GM12878 (cell line): ENCODE results near the gene EDN2. TPM values are rescaled to one million over a fixed set of nuclear protein-coding genes. Genes with fewer than 3 reads are reported as not detected.
A peak's percentile ranks its signal among the peaks of the same experiment; 100 is the strongest.

Experiments
- ATAC-seq: fragments of 200-7000 bp; cut with Tn5 transposase; 3 replicates; pipeline ENCODE4 v1.9.1; 2020; ENCODE audit warnings: mild to moderate bottlenecking, moderate library complexity
- BruUV-seq: library from RNA; stranded (reverse); fragments of 400-500 nt; replicated peaks from 2 replicates; lab custom pipeline; 2021; lab: Mats Ljungman, UMichigan
- CTCF ChIA-PET: fragments of 300-600 bp; sonication (Branson Sonifier 250); formaldehyde crosslinking; extraction: SDS; loops from one replicate; lab custom pipeline; 2021; ENCODE audit warnings: inconsistent platforms; lab: Yijun Ruan, JAX
- POLR2A ChIA-PET: fragments of 350-600 bp; formaldehyde crosslinking; extraction: SDS; loops from one replicate; lab custom pipeline; 2021; ENCODE audit warnings: inconsistent platforms; lab: Charles Lee
- RAD21 ChIA-PET: fragments of 300-600 bp; sonication (Branson Sonifier 250); formaldehyde crosslinking; loops from one replicate; lab custom pipeline; 2023; ENCODE audit warnings: antibody characterized with exemption; ENCODE audit not compliant: unreplicated experiment; lab: Charles Lee
- SMC1A ChIA-PET: fragments of 300-600 bp; sonication (Branson Sonifier 250); formaldehyde crosslinking; loops from one replicate; lab custom pipeline; 2023; ENCODE audit not compliant: unreplicated experiment, uncharacterized antibody; lab: Charles Lee
- DNase-seq: peaks from one replicate; pipeline ENCODE4 v3.0.0-alpha.2; 2011; ENCODE audit warnings: low read depth, low spot score
- FAIRE-seq: peaks from 3 replicates; lab custom pipeline; 2011; peaks lifted over from hg19 to GRCh38; lab: Jason Lieb, UNC
- H2AFZ ChIP-seq: 2 replicates; pipeline ENCODE4 v1.6.0; 2011; ENCODE audit warnings: low read depth, low read length, control low read depth; ENCODE audit not compliant: control insufficient read depth
- H3K27ac ChIP-seq: 2 replicates; pipeline ENCODE4 v1.5.1; 2011; ENCODE audit warnings: control low read depth; ENCODE audit not compliant: control insufficient read depth, insufficient read depth
- H3K27me3 ChIP-seq, 2 experiments: replicated peaks in 1 of 2; 2 replicates each; pipeline versions ENCODE4 v1.6.0 to v1.6.1; 2011; ENCODE audit warnings: low read length in 1 of 2; ENCODE audit not compliant: control insufficient read depth in 2 of 2, insufficient read depth in 2 of 2
- H3K36me3 ChIP-seq, 2 experiments: 2 replicates each; pipeline ENCODE4 v1.5.1; 2011; ENCODE audit warnings: low read length in 1 of 2; ENCODE audit not compliant: control insufficient read depth in 2 of 2, insufficient read depth in 2 of 2
- H3K4me1 ChIP-seq: 2 replicates; pipeline ENCODE4 v1.6.1; 2011; ENCODE audit warnings: mild to moderate bottlenecking, low read length, moderate library complexity, mixed read lengths; ENCODE audit not compliant: control insufficient read depth, insufficient read depth
- H3K4me2 ChIP-seq: 2 replicates; pipeline ENCODE4 v1.6.0; 2011; ENCODE audit warnings: control low read depth; ENCODE audit not compliant: control insufficient read depth, insufficient read depth
- H3K4me3 ChIP-seq: fragments of 200-600 bp; sonication (generic); 2 replicates; pipeline ENCODE4 v1.5.1; 2016
- H3K79me2 ChIP-seq: 2 replicates; pipeline ENCODE4 v1.6.0; 2011; ENCODE audit warnings: low read length; ENCODE audit not compliant: control insufficient read depth, insufficient read depth
- H3K9ac ChIP-seq: 2 replicates; pipeline ENCODE4 v1.8.0; 2011; ENCODE audit warnings: low read length, control low read depth, mixed read lengths; ENCODE audit not compliant: control insufficient read depth, insufficient read depth
- H3K9me3 ChIP-seq: replicated peaks from 3 replicates; pipeline ENCODE4 v1.5.1; 2011; ENCODE audit warnings: mild to moderate bottlenecking, low read length; ENCODE audit not compliant: control insufficient read depth, insufficient read depth
- H4K20me1 ChIP-seq: 2 replicates; pipeline ENCODE4 v1.6.0; 2011; ENCODE audit not compliant: control insufficient read depth, insufficient read depth
- DPF2 ChIP-seq: fragments of 450-650 bp; IDR thresholded peaks from 2 replicates; pipeline ENCODE4 v1.6.1; 2017; ENCODE audit warnings: mild to moderate bottlenecking
- EED ChIP-seq: sonication (generic); IDR thresholded peaks from 2 replicates; pipeline ENCODE4 v1.6.1; 2016; ENCODE audit warnings: antibody characterized with exemption, low read depth
- EGR1 ChIP-seq, 2 experiments: IDR thresholded peaks; 1 replicate in 1 of 2; 2 replicates in 1 of 2; pipeline ENCODE4 v1.6.1; 2011 to 2012; ENCODE audit warnings: low read depth in 2 of 2, low read length in 2 of 2, borderline replicate concordance in 1 of 2, mild to moderate bottlenecking in 1 of 2, moderate library complexity in 1 of 2
- IKZF1 ChIP-seq: fragments of 450-650 bp; conservative IDR thresholded peaks from 2 replicates; pipeline ENCODE4 v1.6.1; 2017; ENCODE audit warnings: antibody characterized with exemption, mild to moderate bottlenecking
- IKZF2 ChIP-seq, 2 experiments: fragments of 450-650 bp; IDR thresholded peaks; 2 replicates each; pipeline ENCODE4 v1.6.1; 2017; ENCODE audit warnings: mild to moderate bottlenecking in 2 of 2, moderate library complexity in 2 of 2
- MEF2B ChIP-seq: fragments of 450-650 bp; IDR thresholded peaks from 2 replicates; pipeline ENCODE4 v1.6.1; 2018; ENCODE audit warnings: mild to moderate bottlenecking, moderate library complexity; ENCODE audit not compliant: partially characterized antibody, poor library complexity, severe bottlenecking
- MTA2 ChIP-seq: fragments of 450-650 bp; IDR thresholded peaks from 2 replicates; pipeline ENCODE4 v1.6.1; 2016; ENCODE audit warnings: low read depth, mild to moderate bottlenecking, moderate library complexity
- RUNX3 ChIP-seq: IDR thresholded peaks from 2 replicates; pipeline ENCODE4 v1.6.1; 2012; ENCODE audit warnings: low read length, inconsistent platforms
- SPI1 ChIP-seq: IDR thresholded peaks from 2 replicates; pipeline ENCODE4 v1.6.1; 2011; ENCODE audit warnings: low read depth, mild to moderate bottlenecking, low read length, moderate library complexity, borderline replicate concordance; ENCODE audit not compliant: insufficient read depth
- SREBF2 ChIP-seq: IDR thresholded peaks from 2 replicates; pipeline ENCODE4 v1.6.1; 2012; ENCODE audit warnings: mild to moderate bottlenecking, low read length
- SUPT20H ChIP-seq: IDR thresholded peaks from 2 replicates; pipeline ENCODE4 v1.6.1; 2011; ENCODE audit warnings: low read depth, mild to moderate bottlenecking, low read length, moderate library complexity, borderline replicate concordance; ENCODE audit not compliant: control insufficient read depth
- WGBS: methylation state at CpG from one replicate; pipeline ENCODE4 v1.1.6; 2016; ENCODE audit warnings: low lambda C conversion rate; ENCODE audit not compliant: insufficient replicate concordance, insufficient coverage; ENCODE audit errors: missing lambda C conversion rate; 5-methylcytosine and 5-hydroxymethylcytosine counted together
- in situ Hi-C: fragments of 300-500 bp; cut with MboI; formaldehyde crosslinking; loops from 9 replicates; pipeline ENCODE4 v1.14.3; 2018; ENCODE audit warnings: mixed read lengths
- intact Hi-C: fragments of 100-400 bp; cut with micrococcal nuclease; formaldehyde crosslinking; loops from one replicate; pipeline ENCODE4 v1.14.2; 2022; ENCODE audit not compliant: unreplicated experiment
- polyA plus RNA-seq, 11 experiments: library from polyadenylated mRNA; depleted of rRNA in 4 of 11; unstranded in 6 of 11; stranded (reverse) in 5 of 11; fragments of >200 nt; fragmentation: Nextera tagmentation in 4 of 11; fragmentation: Illumina TruSeq in 1 of 11; extraction: Ambion mirVana in 4 of 11; extraction: Trizol in 1 of 11; gene quantifications; 1 replicate in 1 of 11; 2 replicates in 10 of 11; pipeline versions ENCODE4 v1.2.1 to v1.2.3, GENCODE V29; 2011 to 2016; ENCODE audit warnings: inconsistent platforms in 2 of 11, missing spikeins in 2 of 11, low read depth in 1 of 11
- total RNA-seq, 4 experiments: library from RNA; depleted of rRNA in 3 of 4; stranded (reverse); fragments of >200 nt in 3 of 4; fragmentation: Illumina TruSeq in 1 of 4; extraction: Trizol in 1 of 4; gene quantifications; 2 replicates each; pipeline versions ENCODE4 v1.2.1 to v1.2.3, GENCODE V29; 2013 to 2021
- TF ChIP-seq, protein P1 (sequence below): fragments of 450-650 bp; formaldehyde crosslinking; IDR thresholded peaks from 2 replicates; pipeline ENCODE4 v1.5.0; 2022; ENCODE audit warnings: mild to moderate bottlenecking, missing genetic modification characterization
- TF ChIP-seq, protein P2 (sequence below): fragments of 450-650 bp; conservative IDR thresholded peaks from 2 replicates; pipeline ENCODE4 v1.6.1; 2017; ENCODE audit warnings: mild to moderate bottlenecking, moderate library complexity
- TF ChIP-seq, protein P3 (sequence below): fragments of 450-650 bp; IDR thresholded peaks from 2 replicates; pipeline ENCODE4 v1.6.1; 2017; ENCODE audit warnings: low read depth, mild to moderate bottlenecking, moderate library complexity

EDN2 gene
- total and polyA plus RNA-seq, 10 of the 15 experiments (the other 5 are each of a cell fraction or from before 2014, with no cell fraction given): 0.11 to 1.5 (median 0.43) TPM; not detected in 1

DNA sequence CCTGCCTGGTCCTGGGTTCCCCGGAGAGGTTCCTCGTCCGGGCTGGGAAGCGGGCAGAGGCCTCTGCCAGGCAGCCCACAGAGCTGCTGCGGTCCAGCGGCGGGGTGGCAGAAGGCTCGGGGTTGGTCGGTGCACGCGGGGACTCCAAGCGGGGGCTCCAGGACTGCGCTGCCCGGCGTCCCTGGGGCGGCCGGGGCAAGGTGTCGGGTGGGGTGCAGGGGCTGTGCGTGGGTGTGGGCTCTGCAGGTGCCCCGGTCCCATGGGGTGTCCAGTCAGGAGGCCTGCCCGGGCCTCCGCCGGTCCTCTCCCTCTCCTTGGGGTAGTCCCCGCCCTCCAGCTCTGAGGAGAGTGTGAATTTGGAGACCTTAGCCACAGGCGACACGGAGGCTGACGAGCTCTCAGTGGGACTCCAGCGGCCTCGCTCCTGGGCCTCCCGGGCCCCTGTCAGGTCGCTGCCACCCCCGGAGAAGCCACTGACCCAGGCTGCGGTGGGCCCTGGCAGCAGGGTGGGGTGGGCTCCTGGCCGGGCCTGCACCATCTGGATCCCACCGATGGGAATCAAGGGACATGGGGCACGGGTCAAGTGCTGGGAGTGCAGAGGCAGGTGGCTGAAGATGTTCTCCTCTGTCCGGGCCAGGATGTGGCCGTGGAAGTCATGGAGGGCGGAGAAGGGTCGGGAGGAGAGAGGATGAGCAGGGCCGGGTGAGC is 26.2 kb upstream of the EDN2 start (continued):
- TF ChIP-seq, protein P1, sequence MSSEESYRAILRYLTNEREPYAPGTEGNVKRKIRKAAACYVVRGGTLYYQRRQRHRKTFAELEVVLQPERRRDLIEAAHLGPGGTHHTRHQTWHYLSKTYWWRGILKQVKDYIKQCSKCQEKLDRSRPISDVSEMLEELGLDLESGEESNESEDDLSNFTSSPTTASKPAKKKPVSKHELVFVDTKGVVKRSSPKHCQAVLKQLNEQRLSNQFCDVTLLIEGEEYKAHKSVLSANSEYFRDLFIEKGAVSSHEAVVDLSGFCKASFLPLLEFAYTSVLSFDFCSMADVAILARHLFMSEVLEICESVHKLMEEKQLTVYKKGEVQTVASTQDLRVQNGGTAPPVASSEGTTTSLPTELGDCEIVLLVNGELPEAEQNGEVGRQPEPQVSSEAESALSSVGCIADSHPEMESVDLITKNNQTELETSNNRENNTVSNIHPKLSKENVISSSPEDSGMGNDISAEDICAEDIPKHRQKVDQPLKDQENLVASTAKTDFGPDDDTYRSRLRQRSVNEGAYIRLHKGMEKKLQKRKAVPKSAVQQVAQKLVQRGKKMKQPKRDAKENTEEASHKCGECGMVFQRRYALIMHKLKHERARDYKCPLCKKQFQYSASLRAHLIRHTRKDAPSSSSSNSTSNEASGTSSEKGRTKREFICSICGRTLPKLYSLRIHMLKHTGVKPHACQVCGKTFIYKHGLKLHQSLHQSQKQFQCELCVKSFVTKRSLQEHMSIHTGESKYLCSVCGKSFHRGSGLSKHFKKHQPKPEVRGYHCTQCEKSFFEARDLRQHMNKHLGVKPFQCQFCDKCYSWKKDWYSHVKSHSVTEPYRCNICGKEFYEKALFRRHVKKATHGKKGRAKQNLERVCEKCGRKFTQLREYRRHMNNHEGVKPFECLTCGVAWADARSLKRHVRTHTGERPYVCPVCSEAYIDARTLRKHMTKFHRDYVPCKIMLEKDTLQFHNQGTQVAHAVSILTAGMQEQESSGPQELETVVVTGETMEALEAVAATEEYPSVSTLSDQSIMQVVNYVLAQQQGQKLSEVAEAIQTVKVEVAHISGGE (CRISPR knock-in tag): no peak

DNA sequence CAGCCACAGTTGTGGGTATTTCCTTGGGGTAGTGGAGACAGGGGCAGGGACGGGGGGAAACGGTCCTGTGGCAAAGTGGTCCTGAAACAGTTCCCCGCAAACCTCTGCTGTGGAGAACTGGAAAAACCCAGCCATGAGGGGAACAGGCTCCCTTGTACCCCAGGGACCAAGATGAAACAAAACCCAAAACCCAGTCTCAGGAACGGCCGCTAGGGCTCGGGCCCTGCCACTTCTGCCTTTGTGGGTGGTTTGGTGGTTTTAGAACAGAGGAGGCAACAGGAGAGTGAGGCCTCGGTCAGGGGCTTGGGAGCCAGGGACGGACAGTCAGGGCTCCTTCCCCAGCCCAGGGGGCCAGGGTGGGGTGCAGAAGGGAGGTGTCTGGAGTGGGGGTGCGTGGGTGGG is 24.8 kb upstream of the EDN2 start:
- BruUV-seq: no TSS peak

More for the DNA sequence above, 24.8 kb upstream of the EDN2 start:
- RAD21 ChIA-PET: no interaction called here
- POLR2A ChIA-PET: interaction anchor here (1.4 kb wide), 1 partner anchor 21 kb away, joined by 3 read pairs; no protein-coding TSS in a partner anchor
- Histone ChIP-seq H3K9ac (no peak overlapping the region), H3K79me2 (no peaks in the 10 kb centered on the region), H3K27ac (no peak overlapping the region), H4K20me1 (no peaks in the 10 kb centered on the region), H3K4me1 (peaks cover under 1% of the 10 kb centered on the region), H3K4me2 (no peak overlapping the region), H3K27me3 (no peaks in the 10 kb centered on the region), H2AFZ (no peak overlapping the region), H3K4me3 (no peak overlapping the region), H3K36me3 (no peaks in the 10 kb centered on the region; a peak in 2 of 4 replicates), H3K9me3 (no peaks in the 10 kb centered on the region)
- under 1% methylated on average over 8 of the region's 9 CpGs for WGBS
- TF ChIP-seq SPI1 (peak; percentile 34; the same call in 1 of the 2 replicates), SUPT20H (no peak), DPF2 (0 out of 2 replicates have a peak, but pooled peaks have one; percentile 18), MTA2 (peak; percentile 44; the same call in 1 of the 2 replicates), EED (peak; percentile 60; the same call in 1 of the 2 replicates), IKZF2 (IDR thresholded peaks at IDR 0.05) (peak; percentile 80 to 87), RUNX3 (peak; percentile 65), IKZF1 (peak; percentile 74), EGR1 (IDR thresholded peaks at IDR 0.05; ENCODE audit: borderline replicate concordance in 1 of 2, low read depth in 2 of 2, low read length in 2 of 2) (peak in 1 of 2 experiments; percentile 35; a peak in 1 of 3 replicates), MEF2B (peak; percentile 77), SREBF2 (no peak)
- TF ChIP-seq, protein P2, sequence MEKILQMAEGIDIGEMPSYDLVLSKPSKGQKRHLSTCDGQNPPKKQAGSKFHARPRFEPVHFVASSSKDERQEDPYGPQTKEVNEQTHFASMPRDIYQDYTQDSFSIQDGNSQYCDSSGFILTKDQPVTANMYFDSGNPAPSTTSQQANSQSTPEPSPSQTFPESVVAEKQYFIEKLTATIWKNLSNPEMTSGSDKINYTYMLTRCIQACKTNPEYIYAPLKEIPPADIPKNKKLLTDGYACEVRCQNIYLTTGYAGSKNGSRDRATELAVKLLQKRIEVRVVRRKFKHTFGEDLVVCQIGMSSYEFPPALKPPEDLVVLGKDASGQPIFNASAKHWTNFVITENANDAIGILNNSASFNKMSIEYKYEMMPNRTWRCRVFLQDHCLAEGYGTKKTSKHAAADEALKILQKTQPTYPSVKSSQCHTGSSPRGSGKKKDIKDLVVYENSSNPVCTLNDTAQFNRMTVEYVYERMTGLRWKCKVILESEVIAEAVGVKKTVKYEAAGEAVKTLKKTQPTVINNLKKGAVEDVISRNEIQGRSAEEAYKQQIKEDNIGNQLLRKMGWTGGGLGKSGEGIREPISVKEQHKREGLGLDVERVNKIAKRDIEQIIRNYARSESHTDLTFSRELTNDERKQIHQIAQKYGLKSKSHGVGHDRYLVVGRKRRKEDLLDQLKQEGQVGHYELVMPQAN: no peak
- TF ChIP-seq, protein P3, sequence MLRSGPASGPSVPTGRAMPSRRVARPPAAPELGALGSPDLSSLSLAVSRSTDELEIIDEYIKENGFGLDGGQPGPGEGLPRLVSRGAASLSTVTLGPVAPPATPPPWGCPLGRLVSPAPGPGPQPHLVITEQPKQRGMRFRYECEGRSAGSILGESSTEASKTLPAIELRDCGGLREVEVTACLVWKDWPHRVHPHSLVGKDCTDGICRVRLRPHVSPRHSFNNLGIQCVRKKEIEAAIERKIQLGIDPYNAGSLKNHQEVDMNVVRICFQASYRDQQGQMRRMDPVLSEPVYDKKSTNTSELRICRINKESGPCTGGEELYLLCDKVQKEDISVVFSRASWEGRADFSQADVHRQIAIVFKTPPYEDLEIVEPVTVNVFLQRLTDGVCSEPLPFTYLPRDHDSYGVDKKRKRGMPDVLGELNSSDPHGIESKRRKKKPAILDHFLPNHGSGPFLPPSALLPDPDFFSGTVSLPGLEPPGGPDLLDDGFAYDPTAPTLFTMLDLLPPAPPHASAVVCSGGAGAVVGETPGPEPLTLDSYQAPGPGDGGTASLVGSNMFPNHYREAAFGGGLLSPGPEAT: peak; percentile 66
- in situ Hi-C loops (no loop called here), intact Hi-C loops (no loop called here)
- SMC1A ChIA-PET: interaction anchor here (1.0 kb wide), 1 partner anchor 22 kb away, joined by 5 read pairs; no protein-coding TSS in a partner anchor
- FAIRE-seq (no peak), ATAC-seq (peak; percentile 82), DNase-seq (no peak)
- CTCF ChIA-PET: interaction anchor here (1.0 to 2.3 kb wide), 3 partner anchors 17 to 33 kb away, joined by 4 to 7 read pairs (median 4); no protein-coding TSS in a partner anchor
